Ammon's horn (tissue), 1 donor: ENCODE measurements around the gene LRRC7.

Experiments
- DNase-seq: peaks from one replicate; pipeline ENCODE4 v3.0.0-alpha.2; 2016; ENCODE audit warnings: low spot score

LRRC7 gene

DNA sequence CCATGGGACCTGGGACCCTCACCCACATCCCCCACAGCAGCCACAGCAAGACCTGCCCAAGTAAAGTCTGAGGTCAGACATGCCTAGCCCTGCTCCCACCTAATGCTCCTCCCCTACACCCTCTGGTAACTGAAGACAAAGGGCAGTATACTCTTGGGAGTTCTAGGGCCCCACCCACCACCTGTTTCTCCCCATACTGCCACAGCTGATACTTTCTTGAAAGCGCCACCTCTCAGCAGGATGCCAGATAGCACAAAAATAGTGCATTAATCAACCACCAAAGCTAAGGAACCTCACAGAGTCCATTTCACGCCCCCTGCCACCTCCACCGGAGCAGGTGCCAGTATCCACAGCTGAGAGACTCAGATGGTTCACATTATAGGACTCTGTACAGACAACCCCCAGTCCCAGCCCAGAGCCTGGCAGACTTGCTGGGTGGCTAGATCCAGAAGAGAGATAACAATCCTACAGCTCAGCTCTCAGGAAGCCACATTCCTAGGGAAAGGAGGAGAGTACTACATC, 399.6 kb downstream of the LRRC7 start:
- no peak for DNase-seq

DNA sequence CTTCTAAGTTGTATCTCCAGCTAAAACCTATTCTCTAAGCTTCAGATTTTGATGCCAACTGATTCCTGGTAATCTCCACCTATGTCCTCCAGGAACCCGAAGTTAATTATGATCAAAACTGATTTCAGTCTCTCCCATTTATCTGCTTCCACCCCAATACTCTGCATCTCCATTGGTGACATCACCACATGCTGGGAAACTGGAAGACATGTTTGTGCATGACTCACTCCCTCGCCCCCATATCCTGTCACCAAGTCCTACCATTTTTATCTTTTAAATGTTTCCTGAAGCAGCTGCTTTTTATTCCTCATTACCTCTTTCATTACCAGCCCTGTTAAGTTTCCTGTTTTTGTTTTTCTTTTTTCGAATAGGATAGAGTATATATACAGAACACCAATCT, 409.2 kb downstream of the LRRC7 start:
- peak; percentile 57 for DNase-seq

DNA sequence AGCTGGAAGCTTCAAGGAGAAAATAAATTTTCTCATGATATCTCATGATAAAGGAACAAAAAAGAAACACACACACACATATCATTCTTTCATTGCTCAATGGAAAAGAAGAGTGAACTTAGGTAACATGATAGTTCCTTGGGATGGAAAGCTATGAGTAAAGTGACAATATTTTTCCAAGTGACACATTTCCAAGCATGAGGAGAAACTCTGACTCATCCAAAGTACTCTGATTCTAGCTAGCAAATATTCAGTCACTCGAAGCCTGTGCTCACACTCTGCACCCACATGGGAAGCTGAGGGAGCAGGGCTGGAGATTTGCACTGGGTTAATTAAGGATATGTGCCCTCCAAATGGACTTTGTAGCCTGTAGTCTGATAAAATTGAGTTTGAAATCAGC, 415.3 kb downstream of the LRRC7 start:
- peak; percentile 30 for DNase-seq

DNA sequence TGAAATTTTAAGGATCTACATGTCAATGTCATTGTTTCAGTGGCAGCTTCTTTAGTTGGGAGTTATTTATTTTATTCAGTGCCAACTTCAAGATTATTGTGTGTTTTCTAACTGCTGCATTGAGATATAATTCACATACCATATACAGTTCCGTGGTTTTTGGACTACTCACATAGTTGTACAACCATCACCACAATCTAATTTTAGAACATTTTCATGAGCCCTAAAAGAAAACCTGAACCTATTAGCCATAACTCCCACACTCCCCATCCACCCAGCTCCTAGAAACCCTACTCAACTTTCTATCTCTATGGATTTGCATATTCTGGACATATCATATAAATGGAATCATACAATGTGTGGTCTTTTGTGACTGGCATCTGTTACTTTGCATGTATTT, 417.7 kb downstream of the LRRC7 start:
- DNase-seq = no peak

DNA sequence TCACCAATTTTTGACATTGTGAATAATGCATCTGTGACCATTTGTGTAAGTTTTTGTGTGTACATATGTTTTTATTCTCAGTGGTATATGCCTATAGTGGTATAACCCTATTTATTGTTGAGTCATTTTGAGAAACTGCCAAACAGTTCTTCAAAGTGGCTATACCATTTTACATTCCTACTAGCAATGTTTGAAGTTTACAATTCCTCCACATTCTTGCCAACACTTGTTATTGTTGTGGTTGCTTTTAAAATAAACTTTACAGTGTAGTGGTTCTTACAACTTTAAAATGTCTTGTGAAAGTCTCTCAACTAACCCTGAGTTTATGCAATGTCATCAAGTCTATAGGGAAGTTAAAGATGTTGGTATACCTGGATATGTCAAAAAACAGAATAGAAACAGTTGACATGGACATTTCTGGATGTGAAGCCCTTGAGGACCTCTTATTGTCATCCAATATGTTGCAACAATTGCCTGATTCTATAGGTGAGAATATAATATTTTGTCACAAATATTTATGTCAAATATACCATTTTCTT, 418.2 kb downstream of the LRRC7 start:
- DNase-seq = no peak

DNA sequence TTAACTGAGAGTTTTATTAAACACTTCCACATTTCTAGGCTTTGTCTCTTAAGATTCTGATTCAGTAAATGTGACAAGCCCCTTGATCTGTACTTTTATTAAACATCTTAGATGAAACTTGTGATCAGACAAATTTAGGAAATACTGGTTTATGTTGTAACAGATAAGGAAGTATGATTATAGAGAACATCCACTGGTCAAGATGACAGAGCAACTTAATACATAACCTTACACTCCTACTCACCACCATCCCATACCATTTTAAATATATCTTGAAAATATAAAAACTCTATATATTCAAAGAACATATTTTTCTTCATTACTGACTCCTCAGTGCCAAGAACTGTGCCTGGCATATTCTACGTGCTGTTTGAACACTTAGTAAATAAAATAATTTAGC, 420.2 kb downstream of the LRRC7 start:
- DNase-seq = no peak

DNA sequence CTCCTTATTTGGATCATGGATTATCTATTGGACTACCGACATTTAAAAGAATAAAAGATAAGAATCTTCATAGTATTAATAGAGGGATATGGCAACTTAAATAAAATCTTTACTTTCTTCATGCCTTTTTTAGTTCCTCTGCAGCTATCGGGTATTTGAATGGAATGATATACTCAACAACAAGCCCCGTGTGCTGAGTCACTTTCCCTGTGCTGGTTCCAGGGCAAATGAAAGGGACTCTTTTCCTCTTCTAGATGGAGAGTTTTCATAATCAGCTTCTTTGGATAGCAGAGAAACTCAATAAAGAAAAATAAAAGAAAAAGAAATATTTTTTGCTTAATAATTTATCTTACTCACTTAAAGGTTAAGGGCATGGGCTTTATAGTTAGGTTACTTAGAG, 423.9 kb downstream of the LRRC7 start:
- no peak for DNase-seq

DNA sequence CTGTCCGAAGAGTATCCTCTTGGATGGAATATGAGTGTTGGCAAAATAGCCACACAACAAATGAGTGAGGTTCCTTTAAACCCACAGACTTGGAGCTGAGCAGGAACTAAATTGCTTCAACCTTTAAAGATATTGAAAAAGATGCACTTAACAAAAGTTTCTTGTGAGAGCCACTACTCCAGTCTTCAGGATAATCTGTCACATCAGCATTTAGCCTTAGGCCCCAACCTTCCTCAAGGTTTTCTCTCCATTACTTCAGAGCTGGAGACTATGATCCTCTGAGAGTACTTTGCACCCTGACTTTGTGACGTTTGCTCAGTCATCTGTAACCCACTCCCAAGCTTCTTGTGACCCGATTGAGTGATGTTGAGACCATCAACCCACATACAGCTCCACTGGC, 424.9 kb downstream of the LRRC7 start:
- no peak for DNase-seq

DNA sequence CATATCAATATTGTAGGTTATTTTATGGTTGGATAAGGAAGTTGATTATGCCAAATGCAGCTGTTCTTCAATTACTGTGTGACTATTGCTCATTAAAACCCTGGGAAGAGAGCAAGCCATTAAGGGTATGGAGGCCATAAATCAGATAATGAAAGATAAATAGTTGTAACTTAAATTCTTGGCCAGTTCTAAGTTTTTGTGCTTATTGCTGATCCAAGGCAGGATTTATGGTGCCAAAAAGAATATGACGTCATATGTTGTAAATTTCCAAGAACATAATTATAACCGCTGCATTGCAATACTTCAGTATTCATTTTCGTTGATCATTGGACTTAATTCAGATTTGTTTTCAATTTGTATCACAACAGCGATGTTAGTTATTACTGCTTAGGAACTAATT, 426.1 kb downstream of the LRRC7 start:
- DNase-seq = no peak

DNA sequence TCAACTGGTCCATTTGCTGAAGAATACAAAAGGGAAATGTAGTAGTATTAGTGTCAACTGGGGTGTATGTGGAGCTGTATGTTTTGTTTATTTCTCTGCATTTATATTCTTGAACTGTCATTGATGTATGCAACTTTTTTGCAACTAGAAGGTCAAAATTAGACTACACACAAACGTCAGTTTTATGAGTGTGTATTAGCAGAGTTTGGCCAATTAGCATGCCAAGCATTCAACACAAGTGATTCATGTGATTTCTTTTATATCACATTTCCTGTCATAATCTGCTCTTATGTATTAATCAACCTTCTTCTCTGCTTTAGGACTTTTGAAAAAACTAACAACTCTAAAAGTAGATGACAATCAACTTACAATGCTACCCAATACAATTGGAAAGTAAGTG, 426.5 kb downstream of the LRRC7 start:
- no peak for DNase-seq

DNA sequence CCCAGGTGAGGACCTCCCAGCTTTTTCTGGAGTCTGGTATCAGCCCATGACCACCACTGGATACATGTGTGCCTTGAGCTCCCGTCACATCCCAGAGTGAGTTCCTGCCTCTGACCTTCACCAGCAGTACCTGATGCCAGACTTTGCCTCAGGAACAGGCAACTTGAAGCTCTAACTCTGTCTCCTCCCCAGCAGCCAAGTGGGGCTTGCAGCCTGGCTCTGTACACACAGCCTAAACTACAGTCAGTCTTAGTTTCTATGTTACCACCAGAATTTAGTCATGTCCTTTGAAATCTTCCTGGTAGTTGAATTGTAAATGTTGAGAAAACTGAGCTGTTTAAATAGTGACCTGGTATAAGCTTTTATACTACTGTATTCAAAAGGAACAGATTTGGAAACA, 431.1 kb downstream of the LRRC7 start:
- no peak for DNase-seq

DNA sequence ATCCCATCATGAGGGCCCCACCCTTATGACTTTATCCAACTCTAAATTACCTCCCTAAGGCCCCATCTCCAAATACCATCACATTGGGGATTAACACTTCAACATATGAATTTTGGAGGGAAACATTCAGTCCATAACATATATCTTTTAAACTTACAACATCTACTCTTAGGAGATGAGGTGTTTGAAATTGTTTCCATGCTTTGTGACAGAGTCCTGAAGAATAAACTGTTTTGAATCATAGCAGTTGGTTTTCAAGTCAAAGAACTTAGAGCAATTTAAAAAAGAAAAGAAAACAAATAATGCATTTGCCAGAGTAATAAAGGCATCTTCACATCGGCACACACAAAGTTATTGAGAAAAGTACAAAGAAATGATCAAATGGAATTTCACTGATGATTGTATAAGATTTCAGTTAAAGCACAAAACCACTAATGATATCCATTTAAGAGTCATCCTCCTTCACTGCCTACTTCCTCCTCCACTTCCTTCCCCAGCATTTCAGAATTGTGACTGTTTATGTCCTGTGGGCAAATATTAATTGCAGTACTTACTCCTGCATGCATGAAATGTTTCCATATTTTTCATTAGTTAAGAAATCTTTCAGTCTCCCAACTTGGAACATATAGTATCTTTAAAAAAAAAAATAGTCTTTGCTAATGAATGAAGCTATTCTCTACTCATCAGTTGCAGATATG, 435.6 kb downstream of the LRRC7 start:
- DNase-seq = no peak

DNA sequence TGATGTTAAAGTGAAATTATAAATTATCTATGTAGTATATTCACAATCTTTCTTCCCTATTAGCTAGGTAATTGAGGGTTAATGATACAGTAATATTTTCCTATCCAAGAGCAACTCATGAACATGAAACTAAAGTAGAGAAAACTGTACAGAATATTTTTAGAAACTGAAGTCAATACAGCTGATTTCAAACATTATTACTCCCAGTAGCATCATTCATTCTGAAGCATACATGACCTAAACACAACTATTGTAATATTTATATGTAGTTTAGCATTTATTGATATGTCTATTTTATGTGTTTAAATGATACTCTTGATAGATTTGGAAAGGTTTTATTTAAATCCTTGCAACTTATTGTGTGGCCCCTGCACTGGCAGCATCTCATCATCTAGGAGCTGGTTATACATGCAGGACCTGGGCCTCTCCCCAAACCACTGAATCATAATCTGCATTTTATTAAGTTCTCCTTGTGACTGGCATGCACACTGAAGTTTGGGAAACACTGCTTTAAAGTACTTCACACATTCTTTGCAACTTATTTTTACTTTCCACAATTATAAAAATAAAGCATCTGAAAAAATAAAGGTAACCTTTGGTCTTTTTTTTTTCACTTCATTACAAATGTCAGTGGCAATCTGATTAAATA, 437.8 kb downstream of the LRRC7 start:
- no peak for DNase-seq

DNA sequence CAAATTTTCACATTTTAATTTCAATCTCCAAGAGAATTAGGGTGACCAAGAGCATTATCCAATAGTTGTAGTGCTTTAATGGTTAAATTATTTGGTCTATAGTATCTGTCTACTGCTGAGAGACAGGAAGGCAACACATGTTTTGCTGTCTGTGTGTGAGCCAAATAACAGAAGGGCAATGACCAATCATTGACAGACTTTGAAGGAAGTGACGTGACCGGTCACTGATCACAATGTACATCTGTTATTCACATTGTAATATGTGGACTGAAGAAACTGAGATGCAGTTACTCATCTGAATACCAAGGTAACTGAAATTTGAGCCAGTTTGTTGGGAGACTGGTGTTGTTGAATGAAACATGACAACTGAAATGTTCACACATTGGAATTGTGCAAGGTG, 440.9 kb downstream of the LRRC7 start:
- no peak for DNase-seq

DNA sequence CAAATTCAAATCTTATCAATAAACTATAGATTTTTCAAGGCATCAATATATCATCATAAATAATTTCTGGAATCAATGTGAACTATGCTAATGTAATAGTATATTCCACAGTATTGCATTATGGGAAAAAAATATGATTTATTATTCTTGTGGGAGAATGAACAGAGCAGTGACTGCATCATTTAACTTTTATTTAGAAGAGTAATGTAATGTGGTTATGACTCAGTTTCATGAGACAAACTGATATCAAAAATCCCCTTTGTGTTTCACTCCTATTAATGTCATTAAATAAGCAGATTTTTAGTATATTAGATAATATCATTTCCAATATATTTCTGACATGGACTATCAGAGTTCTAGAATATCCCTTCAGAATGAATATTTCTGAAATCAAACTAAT, 450.0 kb downstream of the LRRC7 start:
- no peak for DNase-seq

DNA sequence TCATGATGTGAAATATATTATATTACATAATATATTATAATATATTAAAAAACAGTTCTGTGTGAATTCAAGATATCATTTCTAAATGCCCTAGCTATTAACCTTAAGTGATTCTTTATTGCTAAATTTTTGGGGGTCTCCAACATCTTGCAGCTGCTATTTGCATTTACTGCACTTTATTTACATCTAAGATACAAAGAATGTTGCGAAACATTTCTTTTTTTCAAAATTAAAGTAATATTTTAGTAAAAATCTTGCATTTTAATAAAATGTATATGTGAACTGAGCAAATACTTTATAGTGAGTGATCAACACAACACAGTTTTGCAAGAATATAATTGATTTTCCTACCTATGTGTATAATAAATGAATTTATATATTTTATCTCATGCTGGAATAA, 456.6 kb downstream of the LRRC7 start:
- no peak for DNase-seq

DNA sequence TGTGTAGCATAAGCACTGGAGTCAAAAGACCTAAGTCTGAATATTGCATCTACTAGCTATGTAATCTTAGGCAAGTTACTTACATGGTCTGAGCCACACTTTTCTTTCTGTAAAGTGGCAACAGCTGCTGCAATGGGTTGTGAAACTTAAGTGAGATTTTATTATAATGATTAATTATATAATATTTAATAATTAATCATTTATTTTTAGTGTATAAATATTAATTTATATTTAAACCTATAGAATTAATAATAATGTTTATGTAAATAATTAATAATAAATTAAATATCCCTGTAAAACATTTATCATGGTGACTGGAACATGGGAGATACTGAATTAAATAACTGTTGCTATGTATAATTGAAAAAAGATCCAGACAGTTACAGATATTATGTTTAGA, 457.3 kb downstream of the LRRC7 start:
- no peak for DNase-seq

DNA sequence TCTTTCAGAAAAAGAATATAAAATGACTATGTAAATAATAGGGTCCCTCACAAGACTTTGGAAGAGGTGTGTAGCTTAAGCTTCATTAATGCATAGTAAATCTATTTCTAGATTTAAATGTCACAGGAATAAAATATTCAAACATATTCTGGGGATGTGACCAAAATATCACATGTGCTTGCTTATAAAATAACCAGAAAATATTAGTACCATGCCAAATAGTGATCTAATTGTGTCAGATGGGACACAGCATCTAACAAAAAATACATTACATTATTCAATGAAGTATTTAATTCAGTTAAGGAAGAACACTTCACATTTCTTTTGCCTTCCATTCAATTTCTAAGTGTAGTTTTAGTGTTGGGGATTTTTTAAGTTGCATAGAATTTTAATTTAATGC, 458.1 kb downstream of the LRRC7 start:
- DNase-seq = no peak

DNA sequence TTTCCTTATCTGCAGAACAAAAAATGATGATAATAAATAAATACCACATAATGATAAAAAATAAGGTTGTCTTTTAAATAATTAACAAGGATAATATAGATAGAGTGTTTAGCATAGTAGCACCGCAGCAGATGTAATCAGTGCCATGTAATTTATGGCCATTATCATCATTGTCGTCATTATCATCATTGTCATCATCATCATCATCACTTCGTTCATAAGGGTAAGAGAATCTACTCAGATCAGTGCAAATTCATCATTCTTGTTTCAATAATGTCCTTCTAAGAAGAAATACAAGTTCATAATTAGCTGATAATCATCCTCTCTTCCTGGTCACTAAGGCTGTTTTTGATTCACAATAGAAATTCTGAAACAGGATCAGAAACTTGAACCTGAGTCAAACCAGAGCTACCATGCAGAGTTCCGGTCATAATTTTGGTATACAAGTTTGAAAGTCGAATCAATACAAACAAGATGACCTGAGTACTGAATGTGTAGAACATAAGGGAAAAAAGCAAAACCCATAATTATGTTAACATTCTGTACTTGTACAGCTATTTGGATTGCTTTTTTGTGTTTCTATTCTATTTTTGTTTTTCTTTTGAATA, 465.6 kb downstream of the LRRC7 start:
- no peak for DNase-seq

DNA sequence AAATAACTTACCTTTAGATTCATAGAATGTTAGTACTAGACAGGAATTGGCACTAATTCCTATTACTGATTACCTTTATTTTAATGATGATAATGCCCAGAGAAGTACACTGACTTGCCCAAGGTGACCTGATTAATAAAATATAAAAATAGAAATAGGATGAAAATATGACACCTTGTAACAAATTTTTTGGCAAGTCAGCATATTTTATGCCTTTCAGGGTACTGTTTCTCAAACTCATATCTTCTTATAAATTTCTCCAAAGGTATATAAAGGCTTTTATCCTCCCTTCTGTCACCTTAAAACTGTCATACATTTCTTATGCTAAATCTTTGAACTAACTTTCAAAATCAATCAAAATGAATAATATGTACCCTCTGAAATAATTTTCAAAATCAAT, 466.2 kb downstream of the LRRC7 start:
- DNase-seq = no peak

DNA sequence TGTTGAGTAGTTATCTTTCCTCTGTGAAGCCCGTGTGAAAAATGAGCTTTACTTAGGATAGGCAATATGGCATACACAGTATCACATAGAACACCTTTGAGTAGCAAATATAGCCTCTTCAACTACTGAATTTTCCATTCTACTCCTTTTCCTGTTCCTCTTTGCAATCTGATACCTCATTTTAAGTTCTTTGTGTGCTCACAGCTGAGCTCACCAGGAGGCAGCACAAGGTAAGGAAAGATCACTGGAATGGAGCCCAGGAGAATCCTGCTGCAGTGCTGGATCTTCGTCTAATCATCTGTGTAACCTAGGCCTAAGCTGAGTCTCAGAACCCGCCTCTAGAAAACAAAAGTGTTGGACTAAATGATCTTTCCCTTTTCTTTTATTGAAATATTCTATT, 466.7 kb downstream of the LRRC7 start:
- no peak for DNase-seq

DNA sequence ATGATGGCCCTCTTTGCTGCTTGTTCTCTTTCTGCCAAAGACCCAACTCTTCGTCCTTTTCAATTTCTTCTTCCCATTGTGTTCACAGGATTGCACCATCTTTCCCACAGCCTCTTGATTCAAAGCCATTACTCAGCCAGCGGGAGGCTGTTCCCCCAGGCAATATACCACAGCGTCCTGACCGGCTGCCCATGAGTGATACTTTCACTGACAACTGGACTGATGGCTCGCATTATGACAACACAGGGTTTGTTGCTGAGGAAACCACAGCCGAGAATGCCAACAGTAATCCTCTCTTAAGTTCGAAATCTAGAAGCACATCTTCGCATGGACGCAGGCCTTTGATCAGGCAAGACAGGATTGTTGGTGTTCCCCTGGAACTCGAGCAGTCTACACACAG, 470.3 kb downstream of the LRRC7 start:
- no peak for DNase-seq

DNA sequence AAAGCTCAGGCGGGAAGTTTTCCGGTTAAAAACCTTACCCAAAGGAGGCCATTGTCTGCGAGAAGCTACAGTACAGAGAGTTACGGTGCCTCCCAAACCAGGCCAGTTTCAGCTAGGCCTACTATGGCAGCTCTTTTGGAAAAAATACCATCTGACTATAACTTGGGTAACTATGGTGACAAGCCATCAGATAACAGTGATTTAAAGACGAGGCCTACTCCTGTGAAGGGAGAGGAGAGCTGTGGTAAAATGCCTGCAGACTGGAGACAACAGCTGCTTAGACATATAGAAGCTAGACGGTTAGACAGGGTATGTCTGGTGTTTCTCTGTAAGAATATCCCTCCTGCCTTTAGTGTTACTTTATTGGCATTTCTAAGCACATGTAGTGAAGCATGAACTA, 471.8 kb downstream of the LRRC7 start:
- no peak for DNase-seq
